Gastroesophageal sphincter (tissue), 3 donors: ENCODE results near the gene SLIT2.

Source experiments
- CTCF ChIP-seq, 4 experiments: fragments of 200-600 bp in 2 of 4; fragments of 450-650 bp in 2 of 4; sonication (generic) in 1 of 4; IDR thresholded peaks; one replicate each; pipeline ENCODE4 v1.5.1; 2017 to 2019; ENCODE audit warnings: antibody characterized with exemption in 4 of 4, mild to moderate bottlenecking in 2 of 4, moderate library complexity in 2 of 4
- POLR2A ChIP-seq, 2 donors: fragments of 450-650 bp; IDR thresholded peaks; one replicate each; pipeline ENCODE4 v1.6.1; 2017; ENCODE audit warnings: antibody characterized with exemption in 2 of 2, mild to moderate bottlenecking in 2 of 2, moderate library complexity in 1 of 2
- POLR2AphosphoS5 ChIP-seq: sonication (generic); formaldehyde crosslinking; IDR thresholded peaks from one replicate; pipeline ENCODE4 v1.6.1; 2017; ENCODE audit warnings: antibody characterized with exemption

- no peak for TF ChIP-seq POLR2AphosphoS5
- no peak for TF ChIP-seq CTCF (IDR thresholded peaks at IDR 0.05)
- no peak for TF ChIP-seq POLR2A (IDR thresholded peaks at IDR 0.05)
Observed at GRCh38 chr4:20284990-20285389, 33.3 kb downstream of the SLIT2 start.
